Measurements from ENCODE around the gene FAM25G.
"Not testable (repeated sequence)": the region's sequence is repeated elsewhere in the genome, so short reads cannot be mapped to it uniquely, and the experiment has no call there.

GRCh38 chr10:47473516-47473915 is 18.0 kb downstream of the FAM25G start:
- TF ChIP-seq CTCF (conservative IDR thresholded peaks at IDR 0.05; ENCODE audit: low read length); EZH2phosphoT487 (IDR thresholded peaks at IDR 0.05; ENCODE audit: borderline replicate concordance, low read depth, low read length): not testable (repeated sequence)
